Esophagus squamous epithelium (tissue), 5 donors: ENCODE measurements around the gene ASB2. TPM values are rescaled to one million over a fixed set of nuclear protein-coding genes. Genes with fewer than 3 reads are reported as not detected.

Experiments
- DNase-seq: peaks from one replicate; lab custom pipeline; 2025; lab: John Stamatoyannopoulos, UW
- H3K27ac ChIP-seq, 4 donors: fragments of 200-600 bp; sonication (generic); one replicate each; pipeline ENCODE4 v1.5.1; 2016 to 2019; ENCODE audit warnings: mild to moderate bottlenecking in 1 of 4
- H3K27me3 ChIP-seq, 4 donors: fragments of 200-600 bp; sonication (generic); 1 replicate in 3 of 4; 2 replicates in 1 of 4; pipeline versions ENCODE4 v1.5.1 to v1.6.0; 2017 to 2021; ENCODE audit warnings: antibody characterized with exemption in 1 of 4
- H3K36me3 ChIP-seq, 3 donors: fragments of 200-600 bp; sonication (generic); one replicate each; pipeline ENCODE4 v1.5.1; 2016 to 2019
- H3K4me1 ChIP-seq, 3 donors: fragments of 200-600 bp; sonication (generic); one replicate each; pipeline ENCODE4 v1.5.1; 2017 to 2019
- H3K4me3 ChIP-seq, 4 donors: fragments of 200-600 bp; sonication (generic); 1 replicate in 3 of 4; 2 replicates in 1 of 4; pipeline ENCODE4 v1.5.1; 2016 to 2019; ENCODE audit warnings: mild to moderate bottlenecking in 2 of 4, moderate library complexity in 1 of 4
- H3K9me3 ChIP-seq, 3 donors: fragments of 200-600 bp; sonication (generic); one replicate each; pipeline ENCODE4 v1.5.1; 2016 to 2019
- POLR2A ChIP-seq, 4 donors: fragments of 450-650 bp; IDR thresholded peaks; one replicate each; pipeline ENCODE4 v1.6.1; 2017; ENCODE audit warnings: antibody characterized with exemption in 4 of 4, mild to moderate bottlenecking in 4 of 4, moderate library complexity in 3 of 4
- WGBS, 2 donors: methylation state at CpG; one replicate each; pipeline ENCODE4 v1.1.5; 2018; 5-methylcytosine and 5-hydroxymethylcytosine counted together
- intact Hi-C: fragments of 100-400 bp; cut with DNase I; formaldehyde crosslinking; loops from one replicate; pipeline ENCODE4 v1.15.0; 2022
- total RNA-seq, 4 donors: library from RNA; depleted of rRNA; stranded (reverse); fragments of >200 nt; gene quantifications; one replicate each; pipeline ENCODE4 v1.1.0, GENCODE V29; 2016
- TF ChIP-seq, protein P1 (sequence below), 6 experiments: fragments of 450-650 bp in 4 of 6; fragments of 200-600 bp in 2 of 6; sonication (generic) in 2 of 6; IDR thresholded peaks; one replicate each; pipeline ENCODE4 v1.5.1; 2016 to 2019; ENCODE audit warnings: antibody characterized with exemption in 6 of 6, mild to moderate bottlenecking in 4 of 6, moderate library complexity in 4 of 6
- donor health status: DM: yes; HTN: yes; CAD: no.

Gene ASB2
- total RNA-seq, 4 donors from 2014 or later, result 0.83 to 8.8 (median 3.7) TPM

DNA sequence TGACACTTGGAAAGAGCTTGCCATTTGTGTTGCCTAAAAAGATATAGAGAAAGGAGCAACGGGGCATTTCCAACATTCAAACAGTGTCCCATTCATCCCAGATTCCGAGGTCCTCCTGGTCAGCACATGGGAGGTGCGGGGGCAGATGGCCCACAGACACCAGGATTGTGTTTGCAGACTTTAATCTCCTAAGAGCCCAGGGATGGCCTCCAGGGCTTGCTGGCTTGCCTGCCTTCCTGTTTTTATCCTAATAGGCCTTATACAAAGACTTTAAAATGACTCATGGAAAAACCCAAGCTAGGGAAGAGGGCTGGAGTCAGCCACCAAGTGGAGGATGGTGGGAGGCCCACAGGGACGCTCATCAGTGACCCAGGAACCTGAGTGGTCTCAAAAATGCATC, 70.7 kb downstream of the ASB2 start:
- peaks cover 0 to 5% (median 0%) of the 10 kb centered on the region in 3 donors for H3K4me1 ChIP-seq
- TF ChIP-seq, protein P1, sequence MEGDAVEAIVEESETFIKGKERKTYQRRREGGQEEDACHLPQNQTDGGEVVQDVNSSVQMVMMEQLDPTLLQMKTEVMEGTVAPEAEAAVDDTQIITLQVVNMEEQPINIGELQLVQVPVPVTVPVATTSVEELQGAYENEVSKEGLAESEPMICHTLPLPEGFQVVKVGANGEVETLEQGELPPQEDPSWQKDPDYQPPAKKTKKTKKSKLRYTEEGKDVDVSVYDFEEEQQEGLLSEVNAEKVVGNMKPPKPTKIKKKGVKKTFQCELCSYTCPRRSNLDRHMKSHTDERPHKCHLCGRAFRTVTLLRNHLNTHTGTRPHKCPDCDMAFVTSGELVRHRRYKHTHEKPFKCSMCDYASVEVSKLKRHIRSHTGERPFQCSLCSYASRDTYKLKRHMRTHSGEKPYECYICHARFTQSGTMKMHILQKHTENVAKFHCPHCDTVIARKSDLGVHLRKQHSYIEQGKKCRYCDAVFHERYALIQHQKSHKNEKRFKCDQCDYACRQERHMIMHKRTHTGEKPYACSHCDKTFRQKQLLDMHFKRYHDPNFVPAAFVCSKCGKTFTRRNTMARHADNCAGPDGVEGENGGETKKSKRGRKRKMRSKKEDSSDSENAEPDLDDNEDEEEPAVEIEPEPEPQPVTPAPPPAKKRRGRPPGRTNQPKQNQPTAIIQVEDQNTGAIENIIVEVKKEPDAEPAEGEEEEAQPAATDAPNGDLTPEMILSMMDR (IDR thresholded peaks at IDR 0.05), result no peak
- no peak for TF ChIP-seq POLR2A (IDR thresholded peaks at IDR 0.05)
- intact Hi-C loops, result no loop called here
- no peaks in the 10 kb centered on the region for H3K9me3 ChIP-seq
- no peak overlapping the region for H3K4me3 ChIP-seq
- H3K36me3 ChIP-seq, result no peaks in the 10 kb centered on the region
- no peak for DNase-seq
- WGBS, 2 donors, result 66 to 68% methylated on average over 3 to 4 of the region's 4 CpGs
- peaks cover 0 to 17% (median 0%) of the 10 kb centered on the region in 4 donors for H3K27me3 ChIP-seq
- H3K27ac ChIP-seq, result no peak overlapping the region

DNA sequence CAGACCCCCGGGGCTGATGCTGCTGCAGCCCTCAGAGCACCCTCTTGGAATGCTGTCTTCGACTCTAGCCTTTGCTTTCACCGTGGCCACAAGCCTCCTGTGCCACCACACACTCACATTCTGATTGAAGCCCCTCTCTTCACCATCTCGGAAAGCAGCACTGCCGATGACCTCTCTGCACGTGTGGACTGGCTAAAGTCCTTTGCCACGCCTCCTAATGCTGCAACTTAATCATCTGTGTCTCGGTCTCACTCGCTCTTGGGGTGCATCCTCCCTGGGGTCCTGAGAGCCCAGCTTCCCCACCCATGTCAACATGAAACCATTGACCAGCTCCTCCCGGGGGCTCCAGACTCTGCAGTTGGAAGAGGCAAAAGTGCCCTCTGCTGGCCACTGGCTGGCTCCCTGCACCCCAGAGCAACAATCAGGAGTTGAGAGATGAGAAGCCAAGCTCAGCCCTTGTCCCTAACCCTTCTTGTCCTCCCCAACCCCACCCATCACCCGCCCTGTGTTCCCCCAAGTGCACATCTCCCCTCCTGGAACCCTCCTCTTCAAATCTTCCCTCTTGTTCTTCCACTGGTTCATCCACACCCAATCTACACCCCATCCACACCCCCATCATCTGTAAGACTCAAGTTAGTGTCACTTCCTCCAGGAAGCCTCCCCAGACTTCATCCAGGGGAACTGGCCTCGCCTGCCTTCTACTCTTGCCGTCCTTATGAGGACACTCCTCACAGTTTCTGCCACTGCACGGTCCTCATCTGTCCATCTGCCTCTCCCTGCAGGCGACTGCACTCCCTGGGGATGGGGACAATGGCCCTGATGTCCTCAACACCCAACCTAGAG, 72.8 kb downstream of the ASB2 start:
- no peak for TF ChIP-seq POLR2A (IDR thresholded peaks at IDR 0.05)
- TF ChIP-seq, protein P1 (IDR thresholded peaks at IDR 0.05), result peak in 2 of 6 experiments; percentile 13 to 16
- no peak for DNase-seq
- intact Hi-C loops, result no loop called here
- WGBS, 2 donors, result 36 to 54% methylated on average over 9 to 14 of the region's 15 CpGs
- H3K36me3 ChIP-seq, result no peaks in the 10 kb centered on the region
- no peaks in the 10 kb centered on the region for H3K9me3 ChIP-seq
- H3K27ac ChIP-seq, result no peak overlapping the region
- peaks cover 0 to 5% (median 0%) of the 10 kb centered on the region in 3 donors for H3K4me1 ChIP-seq
- no peak overlapping the region for H3K4me3 ChIP-seq
- H3K27me3 ChIP-seq, result peaks cover 0 to 17% (median 0%) of the 10 kb centered on the region in 4 donors

DNA sequence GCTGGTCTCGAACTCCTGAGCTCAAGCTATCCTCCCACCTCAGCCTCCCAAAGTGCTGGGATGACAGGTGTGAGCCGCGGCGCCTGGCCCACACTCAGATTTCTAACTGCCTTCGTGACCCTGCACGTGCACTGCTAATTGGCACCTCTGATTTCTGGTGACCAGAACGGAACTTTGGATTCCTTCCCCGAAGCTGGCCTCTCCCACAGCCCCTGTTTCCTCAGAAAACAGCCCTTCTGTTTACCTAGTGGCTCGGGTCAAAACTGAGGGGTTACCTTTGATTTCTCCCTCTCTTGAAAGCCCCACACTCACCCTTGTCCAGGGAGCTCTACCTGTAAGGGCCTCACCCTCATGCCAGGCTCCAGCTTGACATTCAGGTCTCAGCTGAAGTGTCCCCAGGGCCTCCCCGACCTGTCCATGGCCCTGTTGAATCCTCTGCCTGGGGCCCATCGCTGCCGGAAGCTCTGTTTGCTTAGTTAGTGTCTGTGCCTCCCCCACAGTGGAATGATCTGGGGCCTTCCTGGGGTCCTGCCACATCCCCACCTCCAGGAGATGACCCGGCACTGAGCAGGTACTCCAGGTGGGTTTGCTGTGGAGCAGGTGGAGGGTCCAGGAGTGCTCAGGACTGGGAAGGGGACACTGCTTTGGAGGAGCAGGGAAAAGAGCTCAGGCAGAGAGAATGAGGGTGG, 73.6 kb downstream of the ASB2 start:
- WGBS, 2 donors, result 75% methylated on average over 9 to 10 of the region's 13 CpGs
- no peak overlapping the region for H3K27ac ChIP-seq

GRCh38 chr14:93901813-93902212, 74.6 kb downstream of the ASB2 start:
- intact Hi-C loops, result no loop called here
- WGBS, 2 donors, result 48 to 54% methylated on average over 6 of the region's 6 CpGs
- DNase-seq, result no peak
- Histone ChIP-seq H3K4me1 (peaks cover 0 to 4% (median 0%) of the 10 kb centered on the region in 3 donors), H3K27me3 (peaks cover 0 to 17% (median 0%) of the 10 kb centered on the region in 4 donors), H3K9me3 (no peaks in the 10 kb centered on the region), H3K36me3 (no peaks in the 10 kb centered on the region), H3K27ac (no peak overlapping the region), H3K4me3 (no peak overlapping the region)
- TF ChIP-seq POLR2A (IDR thresholded peaks at IDR 0.05), result no peak
- TF ChIP-seq, protein P1 (IDR thresholded peaks at IDR 0.05), result no peak

More for the DNA sequence above, 73.6 kb downstream of the ASB2 start:
- intact Hi-C loops, result no loop called here
- peaks cover 0 to 17% (median 0%) of the 10 kb centered on the region in 4 donors for H3K27me3 ChIP-seq
- no peaks in the 10 kb centered on the region for H3K36me3 ChIP-seq
- no peak for TF ChIP-seq POLR2A (IDR thresholded peaks at IDR 0.05)
- DNase-seq, result no peak
- H3K9me3 ChIP-seq, result no peaks in the 10 kb centered on the region
- peaks cover 0 to 5% (median 0%) of the 10 kb centered on the region in 3 donors for H3K4me1 ChIP-seq
- H3K4me3 ChIP-seq, result no peak overlapping the region

GRCh38 chr14:93898731-93899130, 77.6 kb downstream of the ASB2 start:
- intact Hi-C loops, result no loop called here
- 79% methylated on average over 4 to 5 of the region's 5 CpGs for WGBS, 2 donors
- H3K27me3 ChIP-seq, result peaks cover 0 to 10% (median 0%) of the 10 kb centered on the region in 4 donors

More at GRCh38 chr14:93898731-93899130, 77.6 kb downstream of the ASB2 start:
- Histone ChIP-seq H3K27ac (no peak overlapping the region), H3K36me3 (no peaks in the 10 kb centered on the region), H3K9me3 (no peaks in the 10 kb centered on the region), H3K4me1 (peaks cover 0 to 6% (median 0%) of the 10 kb centered on the region in 3 donors), H3K4me3 (no peak overlapping the region)
- DNase-seq, result no peak
- TF ChIP-seq, protein P1 (IDR thresholded peaks at IDR 0.05), result no peak
- TF ChIP-seq POLR2A (IDR thresholded peaks at IDR 0.05), result no peak
